ENCODE measurements around the gene ACE.

The ACE gene

DNA sequence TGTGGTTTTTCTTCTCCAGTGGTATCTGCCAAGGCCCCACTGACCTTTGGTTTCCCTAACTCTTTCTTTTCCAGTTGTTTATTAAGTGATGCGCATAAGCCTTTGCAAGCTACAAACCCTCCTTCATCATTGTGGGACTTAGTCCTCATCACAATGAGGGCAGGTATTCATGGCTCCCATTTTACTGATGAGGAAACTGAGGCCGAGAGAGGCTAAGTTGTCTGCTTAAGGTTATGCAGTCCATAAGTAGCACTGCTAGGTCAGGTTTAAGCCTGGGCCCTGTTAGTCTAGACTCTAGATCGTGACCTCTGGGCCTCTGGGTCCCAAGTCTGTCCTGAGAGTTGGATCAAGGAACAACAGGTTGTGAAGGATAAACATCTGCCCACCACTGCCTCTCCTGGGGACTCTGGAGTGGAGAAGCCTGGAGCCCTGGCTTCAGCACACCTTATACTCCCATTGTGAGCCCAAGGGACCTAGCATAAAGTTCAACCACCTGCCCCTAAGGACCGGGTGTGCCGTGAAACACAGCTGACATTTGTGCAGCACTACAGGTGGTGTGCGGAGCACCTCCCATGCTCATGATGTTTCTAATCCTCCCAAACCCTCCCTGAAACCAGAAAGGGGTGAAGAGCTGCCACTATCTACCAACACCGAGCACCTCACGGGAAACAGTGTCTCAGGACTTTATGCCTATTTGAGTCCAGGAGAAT is 41.1 kb downstream of the ACE start:
- no peak for DNase-seq

DNA sequence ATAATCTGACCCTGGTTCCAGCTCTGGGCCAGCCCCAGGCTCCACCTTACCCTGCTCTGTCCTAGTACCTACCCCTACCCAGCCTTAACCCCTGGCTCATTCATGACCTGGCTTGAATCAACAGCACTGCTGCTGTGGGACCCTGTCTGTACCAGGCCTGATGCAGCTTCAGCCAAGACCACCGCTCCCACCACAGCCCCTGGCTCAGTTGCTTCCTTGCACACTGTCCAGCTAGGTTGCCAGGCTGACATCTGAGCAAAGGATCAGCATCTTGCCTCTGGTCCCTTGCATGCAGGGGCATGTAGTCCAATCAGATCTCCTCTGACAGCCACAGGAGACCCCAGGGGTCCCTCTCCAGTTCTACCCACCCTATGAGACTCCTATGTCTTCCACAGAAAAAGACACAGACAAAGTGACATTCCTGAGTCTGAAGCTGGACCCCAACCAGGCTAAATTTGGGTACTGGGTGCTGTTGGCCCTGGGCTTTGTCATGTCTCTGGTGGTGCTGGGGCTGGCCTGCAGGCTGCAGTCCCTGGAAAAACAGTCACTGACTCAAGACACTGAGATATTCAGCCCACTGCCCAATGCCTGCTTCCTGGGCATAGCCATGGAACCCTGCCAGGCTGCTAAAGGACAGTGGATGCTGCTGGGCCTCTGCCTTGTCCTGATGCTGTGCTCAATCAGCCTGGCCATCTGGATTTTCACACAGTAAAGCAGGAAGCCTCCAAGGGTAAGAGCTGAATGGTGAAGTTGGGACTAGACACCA is 42.4 kb downstream of the ACE start:
- peak; percentile 14 for DNase-seq

DNA sequence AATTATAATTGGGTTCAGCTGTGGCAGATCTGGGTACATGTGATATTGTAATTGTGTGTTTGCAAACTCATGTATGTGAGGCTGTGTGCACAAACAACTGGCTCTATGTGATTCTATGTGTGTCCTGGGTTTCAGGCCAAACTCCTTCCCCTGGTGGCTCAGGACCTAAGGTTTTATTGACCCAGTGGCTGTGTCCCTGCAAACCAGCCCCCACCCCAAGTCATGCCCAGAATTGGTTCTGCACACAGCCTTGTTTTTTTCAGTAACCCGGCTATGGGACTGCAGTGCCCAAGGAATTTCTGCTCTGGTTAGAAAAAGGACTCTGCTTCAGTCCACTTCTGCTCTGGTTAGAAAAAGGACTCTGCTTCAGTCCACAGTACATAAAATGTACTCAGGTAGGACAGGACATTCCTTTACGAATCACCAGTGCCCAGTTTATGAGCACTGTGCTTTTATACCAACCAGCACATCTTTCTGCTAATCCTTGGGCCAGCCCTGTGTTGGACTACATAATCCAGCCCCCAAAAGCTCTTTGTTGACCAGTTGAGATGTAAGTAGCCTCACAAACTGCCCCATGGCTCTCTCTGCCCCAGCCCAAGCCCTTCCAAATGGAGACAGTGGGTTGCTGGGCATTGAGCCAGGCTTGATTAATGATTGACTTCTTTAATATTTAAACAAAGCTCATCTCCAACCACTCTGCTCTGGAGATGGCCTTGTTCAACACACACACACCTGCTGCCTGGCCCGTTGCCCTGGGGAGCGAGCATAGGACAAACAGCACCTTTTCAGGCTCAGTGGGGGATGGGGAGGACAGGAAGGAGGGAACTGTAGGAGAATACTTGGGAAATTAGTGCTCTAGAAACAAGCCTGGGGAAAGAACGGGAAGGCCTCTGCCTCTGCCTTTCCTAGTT is 43.4 kb downstream of the ACE start:
- peak; percentile 96 for DNase-seq

DNA sequence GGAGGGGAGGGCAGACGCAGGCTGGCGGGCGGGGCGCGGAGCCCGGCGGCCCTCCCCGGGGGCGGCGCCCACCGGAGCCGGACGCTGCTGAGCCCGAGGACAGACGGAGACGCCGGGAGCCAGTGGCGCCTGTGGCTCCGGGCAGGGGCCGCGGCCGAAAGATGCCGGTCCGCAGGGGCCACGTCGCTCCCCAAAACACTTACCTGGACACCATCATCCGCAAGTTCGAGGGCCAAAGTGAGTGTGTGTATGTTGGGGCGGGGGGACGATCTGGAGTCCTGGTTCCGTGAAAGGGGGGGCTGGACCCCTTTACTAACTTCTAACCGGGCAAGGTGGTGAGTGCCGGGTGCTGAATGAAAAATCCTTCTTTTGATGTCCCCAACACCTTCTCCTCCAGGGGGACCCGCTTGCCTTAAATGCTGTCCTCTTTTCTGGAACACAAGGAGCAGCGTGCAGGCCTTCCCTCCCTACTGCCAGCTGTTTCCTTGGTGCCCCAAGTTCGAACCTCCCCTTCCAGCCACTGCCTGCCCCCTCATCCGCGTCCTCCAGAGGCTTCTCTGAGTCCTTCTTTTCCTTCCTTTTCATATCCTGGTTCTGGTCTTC is 46.5 kb downstream of the ACE start, which contains the start of gene KCNH6:
Gene KCNH6 (plus strand): TSS at position 106 of the 603 bp plus-strand sequence. CDS start 56 bp downstream, at position 162.
- no peak for DNase-seq

DNA sequence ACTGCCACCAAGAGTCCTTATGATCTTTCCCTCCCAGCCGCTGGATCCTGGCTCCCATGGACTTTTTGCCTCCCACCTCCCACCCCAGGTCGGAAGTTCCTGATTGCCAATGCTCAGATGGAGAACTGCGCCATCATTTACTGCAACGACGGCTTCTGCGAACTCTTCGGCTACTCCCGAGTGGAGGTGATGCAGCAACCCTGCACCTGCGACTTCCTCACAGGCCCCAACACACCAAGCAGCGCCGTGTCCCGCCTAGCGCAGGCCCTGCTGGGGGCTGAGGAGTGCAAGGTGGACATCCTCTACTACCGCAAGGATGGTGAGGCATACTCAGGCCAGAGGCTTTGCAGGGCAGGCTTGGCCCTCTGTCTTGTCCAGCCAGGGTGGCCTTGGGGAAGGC is 47.2 kb downstream of the ACE start:
- DNase-seq: no peak

DNA sequence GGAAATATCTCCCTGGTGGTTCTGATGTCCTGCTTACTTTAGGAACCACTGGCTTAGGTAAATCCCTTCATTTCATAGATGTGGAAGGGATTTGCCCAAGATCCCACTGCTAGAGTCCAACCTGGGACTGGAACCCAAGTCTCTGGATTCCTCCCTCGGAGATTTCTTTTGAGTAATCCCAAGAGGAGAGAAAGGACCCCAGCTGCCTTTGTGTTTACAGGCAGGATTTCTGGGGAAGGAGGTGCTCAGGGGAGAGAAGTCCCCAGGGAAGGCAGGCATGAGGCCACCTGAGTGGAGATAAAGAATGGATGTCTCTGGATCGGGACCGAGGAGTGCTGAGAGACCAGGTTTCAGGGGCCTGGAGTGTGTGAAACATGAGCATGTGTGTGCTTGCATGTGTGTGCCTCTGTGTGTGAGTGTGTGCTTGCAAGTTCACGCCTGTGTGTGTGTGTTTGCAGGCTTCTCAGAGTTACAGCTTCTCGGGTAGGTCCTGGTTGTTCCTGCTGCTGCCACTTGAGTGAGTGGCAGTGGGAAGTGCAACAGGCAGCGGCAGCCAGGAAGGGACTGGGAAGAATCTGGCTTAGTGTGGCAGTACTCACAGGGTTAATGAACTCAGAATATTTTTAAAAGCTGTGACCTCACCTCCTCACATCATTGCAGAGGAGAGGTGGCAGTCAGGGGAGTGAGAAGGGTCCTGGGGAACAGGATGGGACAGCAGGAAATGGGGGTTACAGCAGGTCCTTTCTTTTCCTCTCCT is 48.5 kb downstream of the ACE start:
- DNase-seq: no peak

DNA sequence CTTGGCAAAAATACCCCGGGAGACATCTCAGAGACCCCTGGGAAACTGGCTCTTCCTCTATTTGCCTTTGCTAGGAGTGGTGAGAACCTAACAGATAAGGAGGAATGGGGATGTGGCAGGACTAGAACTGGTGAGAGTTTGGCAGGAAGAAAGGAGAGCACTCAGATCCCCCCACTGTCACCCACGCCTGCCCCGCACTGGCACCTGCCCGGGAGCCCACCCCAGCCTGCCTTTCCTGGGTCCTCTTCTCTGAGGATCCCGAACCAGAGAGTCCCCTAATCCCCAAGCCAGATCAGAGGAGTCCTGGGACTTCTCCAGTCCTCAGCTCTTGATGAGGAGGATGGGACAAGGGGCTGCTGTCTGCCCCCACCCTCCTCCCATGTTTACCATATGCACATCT is 50.0 kb downstream of the ACE start:
- DNase-seq: no peak

DNA sequence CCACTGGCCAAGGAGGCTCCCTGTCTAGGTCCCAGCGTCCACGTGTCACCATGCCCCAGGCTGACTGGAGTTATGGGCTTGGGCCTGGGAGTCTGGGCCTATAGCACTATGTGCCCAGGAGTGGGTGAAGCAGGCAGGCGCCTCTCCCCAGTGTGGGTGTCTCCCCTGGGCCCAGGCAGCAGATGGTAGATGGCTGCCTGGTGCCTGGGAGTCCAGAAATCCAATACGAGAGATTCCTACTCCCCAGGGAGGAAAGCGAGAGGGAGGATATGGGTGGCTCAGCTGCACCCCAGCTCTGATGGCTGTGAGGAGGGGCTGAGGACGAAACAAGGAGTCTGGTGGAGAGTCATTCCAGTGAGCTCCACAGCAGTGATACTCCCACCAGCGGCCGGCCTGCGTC is 51.3 kb downstream of the ACE start:
- DNase-seq: no peak

DNA sequence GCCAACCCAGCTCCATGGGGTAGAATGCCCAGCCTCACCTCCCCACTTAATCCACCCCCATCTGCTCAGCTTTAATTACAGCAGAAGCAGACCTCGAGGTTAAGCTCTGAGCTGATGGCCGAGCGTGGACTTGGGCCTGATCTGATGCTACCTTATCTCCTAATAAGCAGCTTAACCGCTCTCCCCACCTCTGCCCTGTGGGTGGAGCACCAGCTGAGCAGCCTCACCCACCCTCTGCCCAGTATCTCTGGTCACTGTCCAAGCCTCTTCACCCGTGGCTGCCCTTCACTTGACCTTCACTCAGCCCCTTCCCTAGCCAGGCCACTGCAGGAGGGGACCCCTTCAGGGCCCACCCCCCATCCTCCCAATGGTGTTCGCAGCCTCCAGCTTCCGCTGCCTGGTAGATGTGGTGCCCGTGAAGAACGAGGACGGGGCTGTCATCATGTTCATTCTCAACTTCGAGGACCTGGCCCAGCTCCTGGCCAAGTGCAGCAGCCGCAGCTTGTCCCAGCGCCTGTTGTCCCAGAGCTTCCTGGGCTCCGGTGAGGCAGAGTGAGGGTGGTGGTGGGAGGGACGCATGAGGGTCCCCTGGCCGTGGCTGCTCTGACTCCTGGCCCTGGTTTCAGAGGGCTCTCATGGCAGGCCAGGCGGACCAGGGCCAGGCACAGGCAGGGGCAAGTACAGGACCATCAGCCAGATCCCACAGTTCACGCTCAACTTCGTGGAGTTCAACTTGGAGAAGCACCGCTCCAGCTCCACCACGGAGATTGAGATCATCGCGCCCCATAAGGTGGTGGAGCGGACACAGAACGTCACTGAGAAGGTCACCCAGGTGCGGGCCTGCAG is 53.1 kb downstream of the ACE start:
- no peak for DNase-seq

DNA sequence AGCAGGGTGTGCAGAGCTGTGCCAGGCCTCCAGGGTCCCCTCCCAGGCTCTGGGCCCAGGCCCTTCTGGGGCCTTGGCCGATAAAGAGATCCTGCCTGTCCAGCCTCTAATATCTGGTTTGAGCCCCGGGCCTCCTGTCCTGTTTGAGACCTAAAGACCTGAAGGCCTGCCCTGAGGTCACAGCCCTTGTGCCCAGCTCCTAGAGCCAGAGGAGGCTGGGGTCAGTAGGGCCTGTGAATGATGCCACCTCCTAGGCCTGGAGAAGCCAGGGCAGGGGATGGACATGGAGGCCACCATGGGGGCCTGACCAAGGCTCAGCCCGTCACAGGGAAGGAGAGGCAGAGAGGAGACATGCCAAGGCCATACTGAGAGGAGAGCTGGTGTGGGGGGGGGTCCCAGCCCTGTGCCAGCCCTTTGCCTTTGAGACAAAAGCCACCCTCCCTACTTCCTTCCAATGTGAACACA is 53.7 kb downstream of the ACE start:
- no peak for DNase-seq

DNA sequence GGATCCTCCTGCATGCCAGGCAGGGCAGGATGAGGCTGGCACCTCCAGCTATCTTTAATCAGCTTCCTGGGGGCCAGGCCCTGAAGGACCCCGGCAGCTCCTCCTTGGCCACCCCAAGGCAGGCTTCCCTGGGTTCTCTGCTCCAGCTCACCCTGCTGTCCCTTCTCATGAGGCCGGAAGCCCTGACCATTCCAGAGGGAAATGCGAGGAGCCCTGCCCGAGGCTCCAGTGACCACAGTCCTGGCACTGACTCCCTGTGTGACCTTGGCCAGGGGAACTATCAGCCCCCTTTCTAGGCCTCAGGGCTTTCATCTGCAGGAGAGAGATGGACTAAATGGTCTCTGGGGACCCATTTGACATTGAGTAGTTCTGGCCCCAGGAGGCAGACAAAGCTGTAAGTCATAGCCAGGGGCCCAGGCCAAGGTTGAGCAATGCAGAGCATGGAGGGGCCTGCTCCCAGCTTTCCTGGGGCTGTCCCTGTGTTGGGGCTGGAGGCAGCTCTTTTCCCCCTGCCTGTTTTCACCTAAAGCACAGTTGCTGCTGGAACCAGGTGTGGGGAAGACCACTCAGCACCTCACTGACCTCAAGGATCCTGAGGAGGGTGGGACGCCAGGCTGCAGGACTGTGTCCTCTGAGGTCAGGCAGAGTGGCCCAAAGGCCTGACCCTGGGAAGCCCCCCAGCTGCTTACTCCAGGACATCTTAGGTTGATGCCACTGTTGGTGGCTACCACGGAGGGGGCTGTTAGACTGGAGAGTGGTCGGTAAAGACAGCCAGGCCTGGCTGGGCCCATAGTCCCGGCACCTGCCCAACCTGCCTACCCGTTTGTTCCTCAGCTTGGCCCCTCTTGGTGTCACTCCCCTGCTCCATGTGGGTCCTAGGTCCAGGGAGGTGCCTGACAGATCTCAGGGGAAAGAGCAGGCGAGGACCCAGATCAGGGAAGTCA is 54.4 kb downstream of the ACE start:
- DNase-seq: no peak

DNA sequence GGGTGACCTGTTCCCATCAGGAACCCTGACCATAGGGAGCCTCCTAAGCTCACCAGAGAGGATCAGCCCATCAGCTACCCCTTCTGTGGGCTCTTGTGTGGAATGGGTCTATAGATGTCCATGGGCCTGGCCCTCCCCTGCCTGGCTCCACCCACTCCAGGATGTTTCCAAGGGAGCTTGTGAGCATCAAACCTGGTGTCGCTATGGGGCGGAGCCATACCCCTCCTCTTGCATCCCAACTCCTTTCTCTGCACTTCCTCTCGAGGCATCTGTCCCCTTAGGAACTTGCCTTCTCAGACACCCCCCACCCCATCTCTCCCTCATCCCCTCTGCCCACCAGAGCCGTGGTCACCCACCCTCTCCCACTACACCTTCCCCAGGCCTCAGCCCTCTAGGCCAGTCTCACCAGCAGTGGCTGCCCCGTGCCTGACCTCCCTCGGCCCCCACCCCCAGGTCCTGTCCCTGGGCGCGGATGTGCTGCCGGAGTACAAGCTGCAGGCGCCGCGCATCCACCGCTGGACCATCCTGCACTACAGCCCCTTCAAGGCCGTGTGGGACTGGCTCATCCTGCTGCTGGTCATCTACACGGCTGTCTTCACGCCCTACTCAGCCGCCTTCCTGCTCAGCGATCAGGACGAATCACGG is 56.7 kb downstream of the ACE start:
- no peak for DNase-seq

DNA sequence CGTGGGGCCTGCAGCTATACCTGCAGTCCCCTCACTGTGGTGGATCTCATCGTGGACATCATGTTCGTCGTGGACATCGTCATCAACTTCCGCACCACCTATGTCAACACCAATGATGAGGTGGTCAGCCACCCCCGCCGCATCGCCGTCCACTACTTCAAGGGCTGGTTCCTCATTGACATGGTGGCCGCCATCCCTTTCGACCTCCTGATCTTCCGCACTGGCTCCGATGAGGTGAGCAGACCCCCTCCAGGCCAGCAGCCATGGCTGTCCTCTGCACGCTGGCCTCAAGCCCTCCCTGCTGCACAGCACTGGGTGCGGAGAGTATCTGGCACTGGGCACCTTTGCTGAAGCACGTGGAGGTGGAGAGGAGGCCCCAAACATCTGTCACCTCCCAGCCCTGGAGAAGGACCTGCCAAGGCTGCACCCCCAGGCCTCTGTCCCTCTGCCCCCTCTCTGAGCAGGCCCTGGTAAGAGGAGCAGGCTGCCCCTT is 57.3 kb downstream of the ACE start:
- no peak for DNase-seq

DNA sequence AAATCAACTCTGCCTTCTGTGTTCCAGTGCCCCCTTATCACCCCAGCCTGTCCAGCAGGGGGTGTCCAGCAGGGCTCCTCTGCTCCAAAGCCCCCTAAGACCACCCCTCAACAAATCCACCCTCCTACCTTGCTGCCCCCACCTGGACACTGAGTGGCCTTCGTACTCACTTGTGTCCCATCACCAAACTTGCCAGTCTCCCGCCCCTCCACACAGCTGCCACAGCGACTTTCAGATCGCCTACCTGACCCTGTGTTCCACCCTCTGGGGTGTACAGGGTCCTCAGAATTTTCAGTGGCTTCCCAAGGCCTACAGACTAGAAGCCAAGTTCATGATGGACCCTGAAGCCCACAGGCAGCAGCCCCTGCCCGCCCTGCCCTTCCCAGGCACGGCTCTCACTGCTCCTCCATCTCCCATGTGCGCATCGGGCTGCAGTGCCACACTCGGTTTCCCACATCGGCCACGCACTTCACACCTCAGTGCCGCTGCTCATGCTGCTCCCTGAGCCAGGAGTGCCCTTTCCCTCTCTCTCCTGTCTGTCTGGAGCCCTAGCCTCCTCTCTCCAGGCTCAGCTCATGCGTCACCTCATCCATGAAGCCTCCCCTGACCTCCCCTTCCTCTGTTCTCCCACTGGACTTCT is 58.1 kb downstream of the ACE start:
- no peak for DNase-seq

DNA sequence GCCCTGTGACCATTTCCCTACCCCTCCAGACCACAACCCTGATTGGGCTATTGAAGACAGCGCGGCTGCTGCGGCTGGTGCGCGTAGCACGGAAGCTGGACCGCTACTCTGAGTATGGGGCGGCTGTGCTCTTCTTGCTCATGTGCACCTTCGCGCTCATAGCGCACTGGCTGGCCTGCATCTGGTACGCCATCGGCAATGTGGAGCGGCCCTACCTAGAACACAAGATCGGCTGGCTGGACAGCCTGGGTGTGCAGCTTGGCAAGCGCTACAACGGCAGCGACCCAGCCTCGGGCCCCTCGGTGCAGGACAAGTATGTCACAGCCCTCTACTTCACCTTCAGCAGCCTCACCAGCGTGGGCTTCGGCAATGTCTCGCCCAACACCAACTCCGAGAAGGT is 58.8 kb downstream of the ACE start:
- no peak for DNase-seq

DNA sequence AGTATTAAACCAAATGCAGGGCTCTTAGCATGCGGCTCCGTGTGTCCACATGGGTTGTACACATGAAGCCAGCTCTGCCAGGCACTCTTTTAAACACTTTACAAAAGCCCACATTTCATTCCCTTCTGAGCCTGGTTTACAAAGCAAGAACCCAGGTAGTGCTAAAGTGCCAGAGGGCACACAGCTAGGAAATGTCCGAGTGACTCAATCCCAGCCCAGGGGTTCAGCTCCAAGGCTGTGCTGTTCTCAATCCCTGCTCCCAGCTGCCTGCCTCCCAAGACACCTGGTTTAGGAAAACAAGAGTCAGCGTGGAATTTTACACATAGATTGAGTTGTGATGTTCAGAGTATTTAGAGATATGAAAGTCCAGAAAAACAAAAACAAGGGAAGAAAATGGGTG is 60.1 kb downstream of the ACE start:
- DNase-seq: no peak

DNA sequence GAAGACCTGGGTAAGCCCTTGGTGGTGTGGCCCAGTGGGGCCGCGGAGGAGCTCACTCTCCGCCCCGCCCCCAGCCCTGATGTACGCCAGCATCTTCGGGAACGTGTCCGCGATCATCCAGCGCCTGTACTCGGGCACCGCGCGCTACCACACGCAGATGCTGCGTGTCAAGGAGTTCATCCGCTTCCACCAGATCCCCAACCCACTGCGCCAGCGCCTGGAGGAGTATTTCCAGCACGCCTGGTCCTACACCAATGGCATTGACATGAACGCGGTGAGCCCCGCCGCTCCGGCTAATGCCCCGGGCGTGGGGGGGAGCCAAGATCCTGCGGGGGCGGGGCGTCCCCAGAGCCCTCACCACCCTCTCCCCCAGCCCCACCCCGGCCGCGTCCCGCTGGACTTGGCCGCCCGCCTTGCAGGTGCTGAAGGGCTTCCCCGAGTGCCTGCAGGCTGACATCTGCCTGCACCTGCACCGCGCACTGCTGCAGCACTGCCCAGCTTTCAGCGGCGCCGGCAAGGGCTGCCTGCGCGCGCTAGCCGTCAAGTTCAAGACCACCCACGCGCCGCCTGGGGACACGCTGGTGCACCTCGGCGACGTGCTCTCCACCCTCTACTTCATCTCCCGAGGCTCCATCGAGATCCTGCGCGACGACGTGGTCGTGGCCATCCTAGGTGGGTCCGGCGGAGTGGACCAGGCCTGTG is 61.3 kb downstream of the ACE start:
- DNase-seq: no peak
